ENCODE data around the gene ZNF12. TPM values are rescaled to one million over a fixed set of nuclear protein-coding genes. Genes with fewer than 3 reads are reported as not detected.

The ZNF12 gene
- total and polyA plus RNA-seq, 9 donors = 14.1 to 33.7 (median 27.0) TPM

- WGBS, 3 donors = 89 to 93% (median 92%) methylated on average over 136 to 146 of the region's 146 CpGs
- Histone ChIP-seq H3K36me3 (no peaks in the 10 kb centered on the region), H3K9me3 (no peaks in the 10 kb centered on the region), H3K27ac (no peak overlapping the region), H3K27me3 (no peaks in the 10 kb centered on the region), H3K4me3 (no peak overlapping the region), H3K4me1 (ENCODE audit: insufficient read depth) (no peaks in the 10 kb centered on the region)
- DNase-seq = no peak
- TF ChIP-seq CTCF (IDR thresholded peaks at IDR 0.05) (no peak), POLR2A (IDR thresholded peaks at IDR 0.05) (no peak), EP300 (IDR thresholded peaks at IDR 0.05) (no peak)
- intact Hi-C loops (cut with DNase I) = no loop called here
Observed at GRCh38 chr7:6653071-6654003, 53.4 kb downstream of the ZNF12 start.

DNA sequence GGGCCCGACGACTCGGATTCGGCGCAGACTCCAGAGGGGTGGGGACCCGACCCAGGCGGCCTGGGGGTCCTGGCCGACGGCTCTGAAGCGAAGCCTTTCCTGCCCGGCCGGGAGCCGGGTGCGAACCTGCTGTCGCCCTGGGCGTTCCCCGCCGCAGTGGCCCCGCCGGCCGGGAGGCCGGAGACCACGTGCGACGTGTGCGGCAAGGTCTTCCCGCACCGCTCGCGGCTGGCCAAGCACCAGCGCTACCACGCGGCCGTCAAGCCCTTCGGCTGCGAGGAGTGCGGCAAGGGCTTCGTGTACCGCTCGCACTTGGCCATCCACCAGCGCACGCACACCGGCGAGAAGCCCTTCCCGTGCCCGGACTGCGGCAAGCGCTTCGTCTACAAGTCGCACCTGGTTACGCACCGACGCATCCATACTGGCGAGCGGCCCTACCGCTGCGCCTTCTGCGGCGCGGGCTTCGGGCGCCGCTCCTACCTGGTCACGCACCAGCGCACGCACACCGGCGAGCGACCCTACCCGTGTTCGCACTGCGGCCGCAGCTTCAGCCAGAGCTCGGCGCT, 54.2 kb downstream of the ZNF12 start:
- Histone ChIP-seq H3K27ac (no peak overlapping the region), H3K4me3 (no peak overlapping the region), H3K36me3 (no peaks in the 10 kb centered on the region), H3K27me3 (no peaks in the 10 kb centered on the region), H3K4me1 (ENCODE audit: insufficient read depth) (no peaks in the 10 kb centered on the region), H3K9me3 (no peaks in the 10 kb centered on the region)
- TF ChIP-seq EP300 (IDR thresholded peaks at IDR 0.05) (no peak), POLR2A (IDR thresholded peaks at IDR 0.05) (no peak), CTCF (IDR thresholded peaks at IDR 0.05) (no peak)
- intact Hi-C loops (cut with DNase I) = no loop called here
- 94 to 96% (median 95%) methylated on average over 73 to 75 of the region's 75 CpGs for WGBS, 3 donors
- DNase-seq = peak in 2 of 5 donors; percentile 20 to 34

DNA sequence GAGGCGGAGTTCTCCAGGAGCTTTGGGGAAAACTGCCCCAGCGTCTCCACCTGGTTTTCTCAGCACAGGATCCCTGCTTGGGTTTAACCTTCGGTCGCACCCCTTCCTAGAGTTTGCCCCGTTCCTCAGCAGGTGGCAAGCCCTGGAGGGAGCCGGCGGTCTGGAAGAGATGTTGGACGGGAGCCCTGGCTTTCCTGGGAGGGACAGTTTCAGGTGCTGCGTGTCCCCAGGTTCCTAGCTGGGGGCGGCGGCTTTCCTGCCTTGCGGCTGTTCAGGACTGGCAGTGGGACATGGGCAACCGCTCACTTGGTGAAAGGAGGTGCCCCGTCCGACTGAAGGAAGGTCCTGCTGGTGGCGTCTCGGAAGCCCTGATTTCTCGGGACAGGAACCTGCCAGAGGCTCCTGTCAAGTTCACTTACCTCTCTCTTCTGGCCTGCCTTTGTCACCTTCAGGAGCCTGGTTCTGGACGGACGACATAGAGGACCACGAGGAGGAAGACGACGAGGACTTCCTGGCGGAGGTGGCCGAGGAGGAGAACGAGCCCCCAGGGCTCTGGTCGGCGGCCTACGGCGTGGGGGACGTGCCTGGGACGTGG, 54.8 kb downstream of the ZNF12 start:
- Histone ChIP-seq H3K9me3 (no peaks in the 10 kb centered on the region), H3K27me3 (no peaks in the 10 kb centered on the region), H3K4me1 (ENCODE audit: insufficient read depth) (no peaks in the 10 kb centered on the region), H3K4me3 (no peak overlapping the region), H3K36me3 (no peaks in the 10 kb centered on the region), H3K27ac (no peak overlapping the region)
- DNase-seq = peak in 2 of 5 donors; percentile 17 to 29
- 96 to 98% (median 97%) methylated on average over 32 of the region's 32 CpGs for WGBS, 3 donors
- no peak for TF ChIP-seq EP300 (IDR thresholded peaks at IDR 0.05)
- TF ChIP-seq CTCF (IDR thresholded peaks at IDR 0.05) = no peak
- TF ChIP-seq POLR2A (IDR thresholded peaks at IDR 0.05) = no peak
- intact Hi-C loops (cut with DNase I) = no loop called here

DNA sequence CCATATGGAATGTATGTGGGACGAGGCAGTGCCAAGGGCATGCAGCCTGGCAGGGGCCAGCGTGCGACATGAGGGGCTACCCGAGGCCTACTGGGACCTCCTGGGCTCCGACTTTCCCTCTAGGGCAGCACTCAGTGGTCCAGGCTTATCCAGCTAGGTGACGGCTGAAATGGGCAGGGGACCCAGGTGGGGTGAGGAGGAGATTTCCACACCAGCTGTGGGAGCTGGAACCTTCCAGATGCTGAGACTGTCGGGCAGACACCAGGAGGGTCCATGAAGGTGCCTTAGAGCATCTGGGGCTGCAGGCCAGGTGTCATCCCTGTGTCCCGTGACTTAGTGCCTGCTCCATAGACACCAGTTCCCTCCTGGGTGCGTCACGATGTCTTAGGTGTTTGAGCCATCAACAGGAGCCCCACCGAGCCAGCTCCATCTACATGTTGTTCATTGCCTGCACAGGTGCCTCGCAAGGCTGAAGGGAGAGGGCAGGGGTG, 56.2 kb downstream of the ZNF12 start:
- H3K36me3 ChIP-seq = no peaks in the 10 kb centered on the region
- no peak overlapping the region for H3K27ac ChIP-seq
- intact Hi-C loops (cut with DNase I) = no loop called here
- WGBS, 3 donors = 95 to 98% (median 96%) methylated on average over 12 of the region's 12 CpGs
- H3K4me1 ChIP-seq (ENCODE audit: insufficient read depth) = no peaks in the 10 kb centered on the region
- no peaks in the 10 kb centered on the region for H3K9me3 ChIP-seq
- TF ChIP-seq CTCF (IDR thresholded peaks at IDR 0.05) (no peak), EP300 (IDR thresholded peaks at IDR 0.05) (no peak), POLR2A (IDR thresholded peaks at IDR 0.05) (no peak)
- H3K27me3 ChIP-seq = no peaks in the 10 kb centered on the region
- H3K4me3 ChIP-seq = no peak overlapping the region
- DNase-seq = peak in 1 of 5 donors; percentile 12
